BE2C (cell line): ENCODE measurements around the gene ABLIM1.

Experiments
- DNase-seq: peaks from one replicate; pipeline ENCODE4 v3.0.0-alpha.2; 2020
- H3K27me3 ChIP-seq: fragments of 250-450 bp; sonication (Bioruptor Pico); 2 replicates; pipeline ENCODE4 v1.5.1; 2020; ENCODE audit warnings: mild to moderate bottlenecking
- H3K36me3 ChIP-seq: fragments of 250-450 bp; sonication (Bioruptor Pico); 2 replicates; pipeline ENCODE4 v1.5.1; 2020; ENCODE audit warnings: mild to moderate bottlenecking
- H3K4me1 ChIP-seq: fragments of 250-450 bp; sonication (Bioruptor Pico); 2 replicates; pipeline ENCODE4 v1.5.1; 2020
- H3K4me3 ChIP-seq: 2 replicates; pipeline ENCODE4 v1.5.1; 2011; ENCODE audit warnings: low read depth, low read length
- H3K9me3 ChIP-seq: fragments of 250-450 bp; sonication (Bioruptor Pico); 2 replicates; pipeline ENCODE4 v1.5.1; 2020
- TF ChIP-seq, protein P1 (sequence below): IDR thresholded peaks from 2 replicates; pipeline ENCODE4 v1.5.1; 2012; ENCODE audit warnings: mild to moderate bottlenecking, low read depth, low read length

The ABLIM1 gene

DNA sequence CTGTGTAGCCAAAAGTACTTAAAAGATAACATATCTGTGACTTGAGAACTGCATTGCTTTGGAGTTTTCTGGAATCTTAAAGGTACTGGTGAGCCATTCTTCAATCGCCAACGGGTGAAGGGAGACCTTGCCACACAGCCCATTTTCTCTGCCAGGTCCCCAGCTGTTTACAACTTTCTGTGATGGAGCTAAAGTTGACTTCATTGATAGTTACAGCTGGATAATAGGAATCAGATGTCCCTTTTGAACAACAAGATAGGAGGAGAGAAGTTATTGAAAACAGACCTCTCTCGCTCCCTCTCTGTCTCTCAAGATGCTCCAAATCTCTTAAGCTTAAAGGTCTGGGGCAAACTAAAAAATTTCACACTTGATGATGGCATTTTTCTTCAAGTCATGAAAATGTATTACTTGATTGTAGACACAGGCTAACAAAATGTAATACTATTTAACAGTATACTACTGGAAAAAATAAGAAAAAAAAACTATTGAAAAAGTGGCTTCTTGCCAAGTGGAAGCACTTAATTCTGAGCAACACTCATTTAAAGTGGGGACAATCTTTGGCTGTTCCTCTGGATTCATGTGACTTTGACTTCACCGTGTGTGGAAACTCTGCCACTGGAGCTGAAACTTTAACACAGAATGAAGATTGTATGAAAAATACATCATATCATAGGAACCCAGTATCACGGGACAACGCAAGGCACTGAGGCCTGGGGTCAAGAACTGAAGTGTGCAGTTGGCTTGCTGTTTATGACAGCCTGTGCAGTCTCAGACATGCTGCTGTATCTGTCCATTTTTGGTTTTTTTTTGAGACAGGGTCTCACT, 175.4 kb downstream of the ABLIM1 start:
- H3K27me3 ChIP-seq = no peaks in the 10 kb centered on the region

DNA sequence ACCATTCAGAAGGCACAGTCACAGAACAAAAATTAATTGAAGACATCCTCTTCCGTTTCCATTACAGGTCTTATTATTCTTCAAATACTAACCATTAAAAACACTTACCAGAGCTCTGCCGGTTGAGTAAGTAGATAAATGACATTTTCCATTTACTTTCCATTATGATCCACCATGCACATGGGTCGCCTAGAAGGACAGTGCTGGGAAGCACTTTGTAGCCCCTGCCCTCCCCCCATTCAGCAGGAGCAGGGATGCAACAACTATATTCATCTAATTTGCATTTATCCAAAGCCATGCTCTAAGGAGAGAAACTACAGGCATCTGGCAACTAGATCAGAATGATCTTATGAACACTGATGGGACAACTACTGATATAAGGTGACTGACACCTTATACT, 177.0 kb downstream of the ABLIM1 start:
- no peak overlapping the region for H3K4me3 ChIP-seq
- DNase-seq = peak; percentile 50
- H3K36me3 ChIP-seq = peaks cover 16% of the 10 kb centered on the region
- H3K4me1 ChIP-seq = peaks cover 37% of the 10 kb centered on the region
- TF ChIP-seq, protein P1, sequence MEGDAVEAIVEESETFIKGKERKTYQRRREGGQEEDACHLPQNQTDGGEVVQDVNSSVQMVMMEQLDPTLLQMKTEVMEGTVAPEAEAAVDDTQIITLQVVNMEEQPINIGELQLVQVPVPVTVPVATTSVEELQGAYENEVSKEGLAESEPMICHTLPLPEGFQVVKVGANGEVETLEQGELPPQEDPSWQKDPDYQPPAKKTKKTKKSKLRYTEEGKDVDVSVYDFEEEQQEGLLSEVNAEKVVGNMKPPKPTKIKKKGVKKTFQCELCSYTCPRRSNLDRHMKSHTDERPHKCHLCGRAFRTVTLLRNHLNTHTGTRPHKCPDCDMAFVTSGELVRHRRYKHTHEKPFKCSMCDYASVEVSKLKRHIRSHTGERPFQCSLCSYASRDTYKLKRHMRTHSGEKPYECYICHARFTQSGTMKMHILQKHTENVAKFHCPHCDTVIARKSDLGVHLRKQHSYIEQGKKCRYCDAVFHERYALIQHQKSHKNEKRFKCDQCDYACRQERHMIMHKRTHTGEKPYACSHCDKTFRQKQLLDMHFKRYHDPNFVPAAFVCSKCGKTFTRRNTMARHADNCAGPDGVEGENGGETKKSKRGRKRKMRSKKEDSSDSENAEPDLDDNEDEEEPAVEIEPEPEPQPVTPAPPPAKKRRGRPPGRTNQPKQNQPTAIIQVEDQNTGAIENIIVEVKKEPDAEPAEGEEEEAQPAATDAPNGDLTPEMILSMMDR = no peak
- H3K27me3 ChIP-seq = no peaks in the 10 kb centered on the region
- H3K9me3 ChIP-seq = no peaks in the 10 kb centered on the region

More for the DNA sequence above, 175.4 kb downstream of the ABLIM1 start:
- TF ChIP-seq, protein P1 = no peak
- no peak for DNase-seq
- peaks cover 17% of the 10 kb centered on the region for H3K36me3 ChIP-seq
- H3K4me3 ChIP-seq = no peak overlapping the region
- no peaks in the 10 kb centered on the region for H3K9me3 ChIP-seq
- peaks cover 53% of the 10 kb centered on the region for H3K4me1 ChIP-seq

- TF ChIP-seq, protein P1 = no peak
- Histone ChIP-seq H3K27me3 (no peaks in the 10 kb centered on the region), H3K4me1 (peaks cover 33% of the 10 kb centered on the region), H3K4me3 (no peak overlapping the region), H3K36me3 (peaks cover 5% of the 10 kb centered on the region), H3K9me3 (no peaks in the 10 kb centered on the region)
- no peak for DNase-seq
Measured at GRCh38 chr10:114479836-114480235, 178.2 kb downstream of the ABLIM1 start.

- Histone ChIP-seq H3K27me3 (no peaks in the 10 kb centered on the region), H3K36me3 (0 out of 2 replicates have a peak, but pooled peaks cover under 1% of the 10 kb centered on the region), H3K4me1 (peaks cover 33% of the 10 kb centered on the region), H3K9me3 (no peaks in the 10 kb centered on the region), H3K4me3 (no peak overlapping the region)
- DNase-seq = peak; percentile 48
- TF ChIP-seq, protein P1 = no peak
Measured at GRCh38 chr10:114479307-114479706, 178.8 kb downstream of the ABLIM1 start.

DNA sequence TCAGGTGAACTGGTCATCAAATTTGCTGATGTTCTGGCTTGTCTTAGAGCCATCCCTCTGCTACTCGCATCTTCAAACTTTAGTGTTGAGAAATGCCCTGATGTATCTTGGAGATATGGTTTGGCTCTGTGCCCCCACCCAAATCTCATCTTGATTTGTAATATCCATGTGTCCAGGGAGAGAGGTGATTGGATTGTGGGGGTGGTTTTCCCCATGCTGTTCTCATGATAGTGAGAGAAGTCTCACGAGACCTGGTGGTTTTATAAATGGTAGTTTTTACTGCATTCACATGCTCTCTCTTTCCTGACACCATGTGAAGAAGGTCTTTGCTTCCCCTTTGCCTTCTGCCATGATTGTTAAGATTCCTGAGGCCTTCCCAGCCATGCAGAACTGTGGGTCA, 179.8 kb downstream of the ABLIM1 start:
- Histone ChIP-seq H3K9me3 (no peaks in the 10 kb centered on the region), H3K4me3 (no peak overlapping the region), H3K27me3 (no peaks in the 10 kb centered on the region), H3K4me1 (peaks cover 33% of the 10 kb centered on the region), H3K36me3 (no peaks in the 10 kb centered on the region)
- TF ChIP-seq, protein P1 = no peak
- DNase-seq = no peak

GRCh38 chr10:114477285-114477684, 180.8 kb downstream of the ABLIM1 start:
- Histone ChIP-seq H3K27me3 (no peaks in the 10 kb centered on the region), H3K4me1 (peaks cover 32% of the 10 kb centered on the region), H3K36me3 (peaks cover 3% of the 10 kb centered on the region; the same call in 1 of the 2 replicates), H3K4me3 (no peak overlapping the region), H3K9me3 (no peaks in the 10 kb centered on the region)
- TF ChIP-seq, protein P1 = no peak
- no peak for DNase-seq
